ENCODE measurements around the gene SAMD4B. TPM values are rescaled to one million over a fixed set of nuclear protein-coding genes. Genes with fewer than 3 reads are reported as not detected.
"Not testable (repeated sequence)": the region's sequence is repeated elsewhere in the genome, so short reads cannot be mapped to it uniquely, and the experiment has no call there.

SAMD4B gene
- total RNA-seq, 1 donor from 2014 or later: 21.8 TPM

- peak in 1 of 2 donors; percentile 9 for DNase-seq (ENCODE audit: low read depth in 2 of 2)
Observed at GRCh38 chr19:39310558-39311311, 31.5 kb upstream of the SAMD4B start.

- DNase-seq (ENCODE audit: low read depth in 2 of 2): no peak
Observed at GRCh38 chr19:39314016-39314728, 28.0 kb upstream of the SAMD4B start.

GRCh38 chr19:39315933-39316332 lies 26.3 kb upstream of the SAMD4B start:
- DNase-seq (ENCODE audit: low read depth in 2 of 2): no peak

GRCh38 chr19:39316627-39317321 lies 25.4 kb upstream of the SAMD4B start:
- no peak for DNase-seq (ENCODE audit: low read depth in 2 of 2)

GRCh38 chr19:39317476-39317875 lies 24.7 kb upstream of the SAMD4B start:
- no peak for DNase-seq (ENCODE audit: low read depth in 2 of 2)

GRCh38 chr19:39318071-39318470 lies 24.1 kb upstream of the SAMD4B start:
- DNase-seq (ENCODE audit: low read depth in 2 of 2): no peak

- DNase-seq (ENCODE audit: low read depth in 2 of 2): no peak
Observed at GRCh38 chr19:39318690-39319089, 23.5 kb upstream of the SAMD4B start.

- no peak for DNase-seq (ENCODE audit: low read depth in 2 of 2)
Observed at GRCh38 chr19:39319098-39319891, 22.9 kb upstream of the SAMD4B start.

- DNase-seq (ENCODE audit: low read depth in 2 of 2): no peak
Observed at GRCh38 chr19:39319892-39320248, 22.4 kb upstream of the SAMD4B start.

GRCh38 chr19:39321117-39321831 lies 20.9 kb upstream of the SAMD4B start:
- DNase-seq (ENCODE audit: low read depth in 2 of 2): no peak

GRCh38 chr19:39321832-39322176 lies 20.4 kb upstream of the SAMD4B start:
- no peak for DNase-seq (ENCODE audit: low read depth in 2 of 2)

- DNase-seq (ENCODE audit: low read depth in 2 of 2): no peak
Observed at GRCh38 chr19:39324242-39324842, 17.9 kb upstream of the SAMD4B start.

GRCh38 chr19:39325778-39326665 lies 16.2 kb upstream of the SAMD4B start:
- peak in 1 of 2 donors; percentile 23 for DNase-seq (ENCODE audit: low read depth in 2 of 2)

GRCh38 chr19:39327363-39328045 lies 14.7 kb upstream of the SAMD4B start:
- DNase-seq (ENCODE audit: low read depth in 2 of 2): no peak

- DNase-seq (ENCODE audit: low read depth in 2 of 2): peak; percentile 66
Observed at GRCh38 chr19:39328046-39328705, 14.0 kb upstream of the SAMD4B start.

GRCh38 chr19:39329948-39330347 lies 12.3 kb upstream of the SAMD4B start:
- DNase-seq (ENCODE audit: low read depth in 2 of 2): no peak

GRCh38 chr19:39332293-39332692 lies 9.9 kb upstream of the SAMD4B start:
- DNase-seq (ENCODE audit: low read depth in 2 of 2): no peak

- not testable (repeated sequence) for DNase-seq (ENCODE audit: low read depth in 2 of 2)
Observed at GRCh38 chr19:39332738-39333137, 9.5 kb upstream of the SAMD4B start.

GRCh38 chr19:39333507-39333906 lies 8.7 kb upstream of the SAMD4B start:
- DNase-seq (ENCODE audit: low read depth in 2 of 2): no peak
